ENCODE measurements around the gene STX19. TPM values are rescaled to one million over a fixed set of nuclear protein-coding genes. Genes with fewer than 3 reads are reported as not detected.

The STX19 gene
- total and polyA plus RNA-seq, 2 donors (not counting 3 experiments of a cell fraction or from before 2014, with no cell fraction given), result not detected

DNA sequence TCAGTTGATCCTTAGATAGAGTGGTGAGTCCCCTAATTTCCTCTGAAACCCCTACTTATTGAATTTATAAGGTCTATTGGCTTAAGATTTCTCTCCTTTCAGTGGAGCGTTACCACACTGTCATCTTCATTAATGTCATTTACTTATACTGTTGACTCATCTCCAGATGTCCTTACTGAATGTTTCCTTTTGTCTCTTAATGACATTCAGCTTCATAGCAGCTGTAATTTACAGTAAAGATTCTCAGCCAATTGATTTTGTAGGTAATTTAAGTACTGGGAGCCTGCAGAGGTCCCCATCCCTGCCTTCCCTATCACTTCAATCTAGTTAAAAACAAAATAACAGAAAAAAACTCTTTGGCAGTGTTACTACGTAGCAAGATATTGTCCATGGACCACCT is 18.8 kb downstream of the STX19 start:
- Histone ChIP-seq H3K27me3 (ENCODE audit: control insufficient read depth in 2 of 2, insufficient read depth in 2 of 2, low read length in 2 of 2) (no peaks in the 10 kb centered on the region), H3K9ac (replicated peaks; ENCODE audit: extremely low read depth, insufficient read depth, low read length) (no peak overlapping the region), H4K20me1 (replicated peaks; ENCODE audit: control insufficient read depth, extremely low read depth, insufficient read depth, low read length) (no peaks in the 10 kb centered on the region), H3K9me3 (replicated peaks; ENCODE audit: control insufficient read depth, insufficient read depth, low read length) (no peaks in the 10 kb centered on the region), H3K27ac (ENCODE audit: insufficient read depth, low read depth, low read length) (no peak overlapping the region), H3K36me3 (ENCODE audit: control insufficient read depth in 2 of 2, extremely low read depth in 1 of 2, insufficient read depth in 2 of 2, low read length in 2 of 2) (no peaks in the 10 kb centered on the region), H3K4me1 (ENCODE audit: control insufficient read depth, extremely low read depth, insufficient read depth, low read length) (peaks cover 6% of the 10 kb centered on the region), H3K79me2 (ENCODE audit: control insufficient read depth, insufficient read depth, low read length) (no peaks in the 10 kb centered on the region), H3K4me2 (ENCODE audit: insufficient read depth, low read length) (no peak overlapping the region), H2AFZ (ENCODE audit: low read depth, low read length) (no peak overlapping the region), H3K9me1 (replicated peaks; ENCODE audit: control insufficient read depth, extremely low read depth, insufficient read depth, low read length) (no peaks in the 10 kb centered on the region), H3K4me3 (replicated peaks in 1 of 3; ENCODE audit: insufficient read depth in 1 of 3, low read depth in 1 of 3, low read length in 3 of 3) (no peak overlapping the region)
- CTCF ChIA-PET, result no interaction called here
- no TSS peak for BruUV-seq (replicated peaks)
- intact Hi-C loops (cut with micrococcal nuclease) (loop anchor here (10.0 kb wide), 2 partner anchors 65 to 245 kb away; no protein-coding TSS in a partner anchor), dilution Hi-C loops (cut with MboI; ENCODE audit: extremely low pct_ligation_motif_present, low sequenced_read_pairs) (no loop called here)
- DNase-seq (ENCODE audit: low read depth, low spot score), result no peak
- TF ChIP-seq, protein P1, sequence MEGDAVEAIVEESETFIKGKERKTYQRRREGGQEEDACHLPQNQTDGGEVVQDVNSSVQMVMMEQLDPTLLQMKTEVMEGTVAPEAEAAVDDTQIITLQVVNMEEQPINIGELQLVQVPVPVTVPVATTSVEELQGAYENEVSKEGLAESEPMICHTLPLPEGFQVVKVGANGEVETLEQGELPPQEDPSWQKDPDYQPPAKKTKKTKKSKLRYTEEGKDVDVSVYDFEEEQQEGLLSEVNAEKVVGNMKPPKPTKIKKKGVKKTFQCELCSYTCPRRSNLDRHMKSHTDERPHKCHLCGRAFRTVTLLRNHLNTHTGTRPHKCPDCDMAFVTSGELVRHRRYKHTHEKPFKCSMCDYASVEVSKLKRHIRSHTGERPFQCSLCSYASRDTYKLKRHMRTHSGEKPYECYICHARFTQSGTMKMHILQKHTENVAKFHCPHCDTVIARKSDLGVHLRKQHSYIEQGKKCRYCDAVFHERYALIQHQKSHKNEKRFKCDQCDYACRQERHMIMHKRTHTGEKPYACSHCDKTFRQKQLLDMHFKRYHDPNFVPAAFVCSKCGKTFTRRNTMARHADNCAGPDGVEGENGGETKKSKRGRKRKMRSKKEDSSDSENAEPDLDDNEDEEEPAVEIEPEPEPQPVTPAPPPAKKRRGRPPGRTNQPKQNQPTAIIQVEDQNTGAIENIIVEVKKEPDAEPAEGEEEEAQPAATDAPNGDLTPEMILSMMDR (IDR thresholded peaks at IDR 0.05; ENCODE audit: extremely low read depth in 1 of 2, insufficient read depth in 1 of 2, low read depth in 1 of 2, low read length in 2 of 2), result no peak
- TF ChIP-seq, protein P2, sequence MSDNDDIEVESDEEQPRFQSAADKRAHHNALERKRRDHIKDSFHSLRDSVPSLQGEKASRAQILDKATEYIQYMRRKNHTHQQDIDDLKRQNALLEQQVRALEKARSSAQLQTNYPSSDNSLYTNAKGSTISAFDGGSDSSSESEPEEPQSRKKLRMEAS (IDR thresholded peaks at IDR 0.05; ENCODE audit: insufficient read depth, insufficient read length), result no peak
- TF ChIP-seq JUN (IDR thresholded peaks at IDR 0.05; ENCODE audit: borderline replicate concordance, insufficient read depth, insufficient read length, low read depth), result no peak
- no peak for TF ChIP-seq GATA2 (IDR thresholded peaks at IDR 0.05; ENCODE audit: insufficient read depth, insufficient read length, low read depth, low read length)
- TF ChIP-seq MYC (IDR thresholded peaks at IDR 0.05; ENCODE audit: low read depth, low read length), result no peak
- no peak for TF ChIP-seq EZH2 (IDR thresholded peaks at IDR 0.05; ENCODE audit: borderline replicate concordance, low read depth, low read length, severe bottlenecking)
- no peak for TF ChIP-seq FOS (IDR thresholded peaks at IDR 0.05; ENCODE audit: borderline replicate concordance, insufficient read depth, low read length)
- TF ChIP-seq POLR2AphosphoS5 (IDR thresholded peaks at IDR 0.05; ENCODE audit: insufficient read depth, low read depth, low read length), result no peak
- no peak for TF ChIP-seq POLR2A (IDR thresholded peaks at IDR 0.05; ENCODE audit: low read depth, low read length)
- no peak for FAIRE-seq
- POLR2A ChIA-PET, result no interaction called here
